LNCaP clone FGC (cell line): ENCODE results near the gene PKIG.

Experiments
- DNase-seq: peaks from one replicate; pipeline ENCODE4 v3.0.0-alpha.2; 2011; ENCODE audit warnings: low read depth
- H3K4me3 ChIP-seq: 2 replicates; pipeline ENCODE4 v1.5.1; 2011; ENCODE audit warnings: mild to moderate bottlenecking, low read depth, low read length, control low read depth
- CTCF ChIP-seq: IDR thresholded peaks from 2 replicates; pipeline ENCODE4 v1.5.1; 2012; ENCODE audit warnings: mild to moderate bottlenecking; ENCODE audit not compliant: control insufficient read depth, insufficient read depth; ENCODE audit errors: extremely low read depth

Gene PKIG

GRCh38 chr20:44622501-44623270 is 40.3 kb downstream of the PKIG start:
- DNase-seq: no peak
- no peak for TF ChIP-seq CTCF
- H3K4me3 ChIP-seq: no peak overlapping the region

- no peak overlapping the region for H3K4me3 ChIP-seq
- no peak for DNase-seq
- no peak for TF ChIP-seq CTCF
Observed at GRCh38 chr20:44624152-44624551, 41.8 kb downstream of the PKIG start.

GRCh38 chr20:44624743-44625271 is 42.4 kb downstream of the PKIG start:
- TF ChIP-seq CTCF: no peak
- no peak for DNase-seq
- no peak overlapping the region for H3K4me3 ChIP-seq

- no peak for TF ChIP-seq CTCF
Observed at GRCh38 chr20:44625361-44625760, 43.0 kb downstream of the PKIG start.

GRCh38 chr20:44626278-44626677 is 43.9 kb downstream of the PKIG start:
- DNase-seq: no peak
- H3K4me3 ChIP-seq: no peak overlapping the region
- no peak for TF ChIP-seq CTCF

More at GRCh38 chr20:44625361-44625760, 43.0 kb downstream of the PKIG start:
- no peak for DNase-seq
- H3K4me3 ChIP-seq: no peak overlapping the region

GRCh38 chr20:44627364-44628010 is 45.1 kb downstream of the PKIG start:
- DNase-seq: no peak
- no peak overlapping the region for H3K4me3 ChIP-seq
- TF ChIP-seq CTCF: no peak

GRCh38 chr20:44629017-44629385 is 46.6 kb downstream of the PKIG start:
- TF ChIP-seq CTCF: no peak
- no peak overlapping the region for H3K4me3 ChIP-seq
- no peak for DNase-seq
